Testis (tissue), 2 donors: ENCODE results near the gene LYPD6B.

ENCODE experiments used
- CTCF ChIP-seq, 3 experiments: fragments of 450-650 bp in 2 of 3; fragments of 200-600 bp in 1 of 3; sonication (generic) in 1 of 3; IDR thresholded peaks; one replicate each; pipeline ENCODE4 v1.5.1; 2016 to 2019; ENCODE audit warnings: antibody characterized with exemption in 3 of 3, mild to moderate bottlenecking in 2 of 3, moderate library complexity in 1 of 3
- POLR2A ChIP-seq: fragments of 450-650 bp; IDR thresholded peaks from one replicate; pipeline ENCODE4 v1.6.1; 2017; ENCODE audit warnings: antibody characterized with exemption, mild to moderate bottlenecking, moderate library complexity

- TF ChIP-seq CTCF (IDR thresholded peaks at IDR 0.05) (no peak), POLR2A (no peak)
These were observed 37.4 kb downstream of the LYPD6B start for GRCh38 chr2:149075853-149076252.
